ENCODE results near the gene ACTL7A. TPM values are rescaled to one million over a fixed set of nuclear protein-coding genes. Genes with fewer than 3 reads are reported as not detected.

Gene ACTL7A
- polyA plus RNA-seq, 2 of the 4 experiments (the other 2 are of a cell fraction): not detected

GRCh38 chr9:108842610-108843295 is 19.3 kb upstream of the ACTL7A start:
- no peaks in the 10 kb centered on the region for H3K9me3 ChIP-seq
- H3K4me1 ChIP-seq: no peaks in the 10 kb centered on the region
- FAIRE-seq: no peak
- no peak for DNase-seq (ENCODE audit: low read depth in 1 of 2, low spot score in 1 of 2)
- ATAC-seq: no peak
- H3K27ac ChIP-seq: no peak overlapping the region
- H3K4me2 ChIP-seq: no peak overlapping the region
- H3K4me3 ChIP-seq: no peak overlapping the region
- ChIA-PET POLR2A (no interaction called here), CTCF (interaction anchor here (1.1 to 1.5 kb wide), 2 partner anchors 9 to 114 kb away, joined by 3 to 5 read pairs; no protein-coding TSS in a partner anchor)
- 64% methylated on average over 16 of the region's 16 CpGs for WGBS (ENCODE audit: missing lambda C conversion rate)
- TF ChIP-seq CHD4 (IDR thresholded peaks at IDR 0.05; ENCODE audit: borderline replicate concordance): no peak
- TF ChIP-seq, protein P1, sequence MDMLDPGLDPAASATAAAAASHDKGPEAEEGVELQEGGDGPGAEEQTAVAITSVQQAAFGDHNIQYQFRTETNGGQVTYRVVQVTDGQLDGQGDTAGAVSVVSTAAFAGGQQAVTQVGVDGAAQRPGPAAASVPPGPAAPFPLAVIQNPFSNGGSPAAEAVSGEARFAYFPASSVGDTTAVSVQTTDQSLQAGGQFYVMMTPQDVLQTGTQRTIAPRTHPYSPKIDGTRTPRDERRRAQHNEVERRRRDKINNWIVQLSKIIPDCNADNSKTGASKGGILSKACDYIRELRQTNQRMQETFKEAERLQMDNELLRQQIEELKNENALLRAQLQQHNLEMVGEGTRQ (IDR thresholded peaks at IDR 0.05): no peak
- TF ChIP-seq PHF8 (IDR thresholded peaks at IDR 0.05; ENCODE audit: borderline replicate concordance, low read depth): no peak
- no peak for TF ChIP-seq RAD21 (conservative IDR thresholded peaks at IDR 0.05 in 1 of 2, IDR thresholded peaks at IDR 0.05 in 1 of 2)
- TF ChIP-seq KDM1A (IDR thresholded peaks at IDR 0.05; ENCODE audit: low read depth): no peak
- no peak for TF ChIP-seq CBX8 (IDR thresholded peaks at IDR 0.05)
- no peak for TF ChIP-seq REST (IDR thresholded peaks at IDR 0.05)

GRCh38 chr9:108844391-108844790 is 17.7 kb upstream of the ACTL7A start:
- TF ChIP-seq KDM1A (IDR thresholded peaks at IDR 0.05; ENCODE audit: low read depth) (no peak), PHF8 (IDR thresholded peaks at IDR 0.05; ENCODE audit: borderline replicate concordance, low read depth) (no peak), SREBF2 (IDR thresholded peaks at IDR 0.05) (no peak), NFE2L2 (conservative IDR thresholded peaks at IDR 0.05; ENCODE audit: low read length) (no peak), CHD4 (IDR thresholded peaks at IDR 0.05; ENCODE audit: borderline replicate concordance) (no peak), BHLHE40 (IDR thresholded peaks at IDR 0.05; ENCODE audit: low read depth, low read length) (no peak), FOXS1 (CRISPR knock-in tag; IDR thresholded peaks at IDR 0.05) (no peak), CEBPB (IDR thresholded peaks at IDR 0.05) (no peak), CHD2 (IDR thresholded peaks at IDR 0.05; ENCODE audit: low read length, partially characterized antibody) (no peak), SMC3 (IDR thresholded peaks at IDR 0.05) (no peak), ZNF302 (CRISPR knock-in tag; IDR thresholded peaks at IDR 0.05) (no peak), EP300 (IDR thresholded peaks at IDR 0.05) (no peak)
- TF ChIP-seq, protein P2, sequence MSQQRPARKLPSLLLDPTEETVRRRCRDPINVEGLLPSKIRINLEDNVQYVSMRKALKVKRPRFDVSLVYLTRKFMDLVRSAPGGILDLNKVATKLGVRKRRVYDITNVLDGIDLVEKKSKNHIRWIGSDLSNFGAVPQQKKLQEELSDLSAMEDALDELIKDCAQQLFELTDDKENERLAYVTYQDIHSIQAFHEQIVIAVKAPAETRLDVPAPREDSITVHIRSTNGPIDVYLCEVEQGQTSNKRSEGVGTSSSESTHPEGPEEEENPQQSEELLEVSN (IDR thresholded peaks at IDR 0.05; ENCODE audit: borderline replicate concordance, low read depth): no peak
- no peak for DNase-seq (ENCODE audit: low read depth in 1 of 2, low spot score in 1 of 2)
- POLR2A ChIA-PET: no interaction called here
- CTCF ChIA-PET: interaction anchor here (0.8 to 1.5 kb wide), 2 partner anchors 9 to 113 kb away, joined by 3 read pairs; no protein-coding TSS in a partner anchor
- Histone ChIP-seq H3K4me1 (no peaks in the 10 kb centered on the region), H3K4me2 (no peak overlapping the region), H3K9me3 (no peaks in the 10 kb centered on the region), H3K4me3 (no peak overlapping the region), H3K27ac (no peak overlapping the region)
- ATAC-seq: no peak
- 50% methylated on average over 2 of the region's 2 CpGs for WGBS (ENCODE audit: missing lambda C conversion rate)
- no peak for FAIRE-seq

DNA sequence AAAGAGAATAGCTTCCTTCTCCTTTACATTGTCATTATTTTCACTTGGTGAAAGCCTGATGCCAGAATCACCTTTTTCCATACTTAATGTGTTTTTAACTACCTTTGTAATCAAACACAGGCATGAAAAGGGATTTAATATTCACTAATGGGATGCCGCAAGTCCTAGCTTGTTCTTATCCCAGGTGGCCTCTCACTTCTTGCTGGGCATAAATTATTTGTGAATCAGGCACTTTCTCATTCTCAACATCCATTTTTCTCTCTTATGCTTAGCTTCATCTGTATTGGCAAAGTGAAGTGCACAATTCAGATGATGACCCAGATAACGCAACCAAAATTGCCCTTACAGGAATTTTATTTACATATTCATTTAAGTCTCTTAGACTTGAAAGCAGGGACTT is 17.2 kb upstream of the ACTL7A start:
- H3K9me3 ChIP-seq: no peaks in the 10 kb centered on the region
- TF ChIP-seq ZFP36 (IDR thresholded peaks at IDR 0.05; ENCODE audit: borderline replicate concordance, partially characterized antibody) (no peak), POLR2AphosphoS2 (conservative IDR thresholded peaks at IDR 0.05; ENCODE audit: low read length) (no peak), HDAC2 (IDR thresholded peaks at IDR 0.05) (no peak), FOSB (CRISPR knock-in tag; IDR thresholded peaks at IDR 0.05) (no peak), RCOR1 (IDR thresholded peaks at IDR 0.05; ENCODE audit: low read depth, low read length) (no peak), BHLHE40 (IDR thresholded peaks at IDR 0.05; ENCODE audit: low read depth, low read length) (no peak)
- H3K4me2 ChIP-seq: no peak overlapping the region
- no peak overlapping the region for H3K4me3 ChIP-seq
- no peaks in the 10 kb centered on the region for H3K4me1 ChIP-seq
- ChIA-PET POLR2A (no interaction called here), CTCF (interaction anchor here (0.8 kb wide), 1 partner anchor 9 kb away, joined by 3 read pairs; no protein-coding TSS in a partner anchor)
- no peak overlapping the region for H3K27ac ChIP-seq
- DNase-seq (ENCODE audit: low read depth in 1 of 2, low spot score in 1 of 2) (no peak), FAIRE-seq (no peak), ATAC-seq (no peak)
- WGBS (ENCODE audit: missing lambda C conversion rate): 84% methylated on average over 2 of the region's 2 CpGs

All from A549 (cell line).